Stimulated activated CD8-positive, alpha-beta memory T cell treated with anti-CD3 and anti-CD28 coated beads, Interleukin-7, amount 100 ng/mL, for 24 hours (primary cell): ENCODE measurements around the gene SLC45A2.
A peak's percentile ranks its signal among the peaks of the same experiment; 100 is the strongest.
"Not testable (repeated sequence)": the region's sequence is repeated elsewhere in the genome, so short reads cannot be mapped to it uniquely, and the experiment has no call there.

Experiments
- DNase-seq: peaks from one replicate; pipeline ENCODE4 v3.0.0-alpha.2; 2020; ENCODE audit warnings: low read depth

SLC45A2 gene

GRCh38 chr5:33966805-33967204 is 17.7 kb downstream of the SLC45A2 start:
- no peak for DNase-seq

- no peak for DNase-seq
These were observed 20.3 kb downstream of the SLC45A2 start for GRCh38 chr5:33964132-33964700.

GRCh38 chr5:33958176-33958575 is 26.3 kb downstream of the SLC45A2 start:
- DNase-seq = no peak

DNA sequence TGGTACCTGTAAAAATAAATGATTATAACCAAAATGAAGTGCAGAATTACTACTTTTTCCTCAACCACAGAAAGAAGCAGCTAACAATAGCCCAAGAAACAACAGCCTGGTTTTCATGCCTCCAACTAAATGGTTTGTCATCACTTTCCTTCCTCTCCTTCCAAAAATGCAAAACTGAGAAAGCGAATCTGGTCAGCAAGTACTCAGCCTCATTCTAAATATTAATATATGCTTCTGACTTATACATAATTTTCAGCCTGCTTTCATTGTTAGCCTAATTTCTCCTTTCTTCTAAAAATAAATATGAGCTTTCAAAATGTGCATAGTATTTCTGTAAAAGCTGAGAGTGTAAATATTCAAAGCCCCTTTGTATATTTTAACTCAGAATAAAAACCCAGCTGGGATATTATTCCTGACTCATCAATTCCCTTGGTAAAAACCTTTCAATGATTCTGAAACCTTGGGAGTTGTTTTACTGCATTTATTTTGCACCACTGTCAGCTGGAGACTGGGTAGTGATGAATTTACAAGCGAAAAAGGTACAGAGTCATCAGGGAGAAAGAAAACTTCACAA is 26.8 kb downstream of the SLC45A2 start:
- DNase-seq = no peak

- not testable (repeated sequence) for DNase-seq
These were observed 32.3 kb downstream of the SLC45A2 start for GRCh38 chr5:33952175-33952574.

GRCh38 chr5:33944543-33945132 is 39.9 kb downstream of the SLC45A2 start:
- DNase-seq = no peak

DNA sequence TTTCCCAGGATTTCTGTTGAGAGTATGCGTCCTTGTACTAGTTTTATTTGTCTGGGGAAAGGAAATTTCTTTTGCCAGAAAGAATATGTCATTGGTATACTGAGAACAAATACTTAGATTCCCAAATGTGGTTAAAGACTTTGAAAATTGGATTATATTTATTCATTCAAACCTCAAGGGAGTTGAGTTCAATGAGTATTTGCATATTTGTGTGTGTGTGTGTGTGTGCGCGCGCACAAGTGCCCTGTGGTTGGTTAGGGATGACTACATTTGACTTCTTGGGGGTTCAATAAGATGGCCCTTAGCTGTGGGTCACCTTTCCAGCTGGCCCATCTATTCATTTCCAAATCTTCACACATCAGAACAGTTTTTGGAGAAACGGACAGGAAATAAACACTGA is 43.4 kb downstream of the SLC45A2 start:
- no peak for DNase-seq

GRCh38 chr5:33939556-33940262 is 44.8 kb downstream of the SLC45A2 start:
- DNase-seq = no peak

- DNase-seq = no peak
These were observed 45.6 kb downstream of the SLC45A2 start for GRCh38 chr5:33938881-33939280.

DNA sequence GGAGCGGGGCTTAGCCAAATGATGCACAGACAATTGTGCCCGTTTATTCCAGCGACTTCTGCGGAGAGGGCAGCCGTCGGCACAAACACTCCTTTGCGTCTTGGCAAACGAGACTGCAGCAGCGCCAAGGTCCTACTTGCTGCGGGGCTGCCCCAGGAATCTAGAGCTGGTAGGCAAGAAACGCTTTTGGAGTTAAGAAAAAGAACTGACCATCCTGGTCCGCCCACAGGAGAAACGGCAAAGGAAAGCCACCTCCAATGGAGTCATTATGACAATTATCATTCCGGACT is 46.0 kb downstream of the SLC45A2 start:
- no peak for DNase-seq

DNA sequence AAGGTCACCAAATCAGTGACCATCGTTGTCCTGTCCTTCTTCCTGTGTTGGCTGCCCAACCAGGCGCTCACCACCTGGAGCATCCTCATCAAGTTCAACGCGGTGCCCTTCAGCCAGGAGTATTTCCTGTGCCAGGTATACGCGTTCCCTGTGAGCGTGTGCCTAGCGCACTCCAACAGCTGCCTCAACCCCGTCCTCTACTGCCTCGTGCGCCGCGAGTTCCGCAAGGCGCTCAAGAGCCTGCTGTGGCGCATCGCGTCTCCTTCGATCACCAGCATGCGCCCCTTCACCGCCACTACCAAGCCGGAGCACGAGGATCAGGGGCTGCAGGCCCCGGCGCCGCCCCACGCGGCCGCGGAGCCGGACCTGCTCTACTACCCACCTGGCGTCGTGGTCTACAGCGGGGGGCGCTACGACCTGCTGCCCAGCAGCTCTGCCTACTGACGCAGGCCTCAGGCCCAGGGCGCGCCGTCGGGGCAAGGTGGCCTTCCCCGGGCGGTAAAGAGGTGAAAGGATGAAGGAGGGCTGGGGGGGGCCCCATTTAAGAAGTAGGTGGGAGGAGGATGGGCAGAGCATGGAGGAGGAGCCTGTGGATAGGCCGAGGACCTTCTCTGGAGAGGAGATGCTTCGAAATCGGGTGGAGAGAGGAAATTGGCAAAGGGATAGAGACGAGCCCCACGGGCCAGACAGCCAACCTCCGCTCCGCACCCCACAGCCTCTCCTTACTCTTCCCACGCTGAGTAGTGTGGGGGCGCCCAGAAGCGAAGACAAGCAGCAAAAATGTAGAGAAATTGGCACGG is 46.6 kb downstream of the SLC45A2 start:
- no peak for DNase-seq

- DNase-seq = no peak
These were observed 47.3 kb downstream of the SLC45A2 start for GRCh38 chr5:33937017-33937706.

- DNase-seq = no peak
These were observed 48.0 kb downstream of the SLC45A2 start, which contains the start of gene RXFP3 for GRCh38 chr5:33936381-33937016. Gene RXFP3 (plus strand): TSS chr5:33936386. CDS start chr5:33936741, 355 bp downstream.

DNA sequence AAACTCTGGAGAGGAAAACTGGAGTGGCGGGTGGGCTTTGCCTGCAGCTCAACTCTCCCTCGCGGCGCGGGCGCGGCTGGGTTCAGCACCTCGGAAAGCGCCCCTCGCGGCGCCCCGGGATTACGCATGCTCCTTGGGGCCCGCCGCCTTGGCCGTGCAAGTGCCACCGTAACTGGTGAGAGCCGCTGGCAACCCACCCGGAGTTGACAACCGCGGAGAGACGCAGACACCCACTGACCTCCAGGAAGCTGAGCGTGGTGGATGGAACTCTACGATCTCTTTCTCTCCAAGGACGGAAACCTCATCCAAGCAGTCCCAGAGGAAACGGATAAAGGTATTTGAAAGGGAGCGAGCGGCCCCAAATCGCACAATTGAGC is 48.5 kb downstream of the SLC45A2 start:
- peak; percentile 18 for DNase-seq

DNA sequence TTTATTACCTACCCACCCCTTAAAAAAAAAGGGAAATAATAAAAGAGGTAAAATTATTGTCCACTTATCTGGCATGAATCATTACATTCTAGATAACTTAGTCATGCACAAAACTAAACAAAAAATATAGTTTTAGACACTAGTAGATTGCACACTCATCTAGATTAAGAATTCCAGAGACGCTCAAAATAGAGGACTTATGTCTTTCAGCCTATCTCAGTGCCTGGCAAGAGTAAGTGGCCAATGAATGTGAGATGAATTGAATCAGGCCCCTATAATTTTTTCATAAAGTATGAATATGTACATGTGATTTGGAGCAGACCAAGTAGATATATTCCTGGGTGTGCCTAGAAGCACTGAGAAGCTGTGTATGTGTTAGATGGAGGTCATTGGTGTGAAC is 50.3 kb downstream of the SLC45A2 start:
- DNase-seq = no peak

DNA sequence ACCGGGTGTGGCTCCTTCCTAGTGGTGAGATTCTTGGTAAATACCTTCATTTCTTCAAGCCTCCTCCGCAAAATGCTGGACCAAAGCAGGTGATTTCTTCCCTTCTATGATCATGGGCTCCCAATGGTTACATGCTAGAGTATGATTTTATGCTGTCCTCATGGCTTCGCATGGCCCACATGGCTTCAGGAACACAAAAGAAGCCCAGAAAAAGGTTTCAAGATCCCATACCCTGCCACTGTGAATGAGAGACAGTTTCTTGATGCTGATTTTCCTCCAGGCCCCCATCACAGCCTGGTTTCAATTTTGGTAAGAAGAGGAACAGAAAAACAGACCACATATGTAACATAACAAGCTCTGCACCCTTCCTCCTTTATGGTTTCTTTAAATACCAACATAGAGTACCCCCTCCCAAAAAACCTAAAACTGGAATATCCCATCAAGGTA is 50.7 kb downstream of the SLC45A2 start:
- no peak for DNase-seq

GRCh38 chr5:33931136-33931535 is 53.4 kb downstream of the SLC45A2 start:
- no peak for DNase-seq

DNA sequence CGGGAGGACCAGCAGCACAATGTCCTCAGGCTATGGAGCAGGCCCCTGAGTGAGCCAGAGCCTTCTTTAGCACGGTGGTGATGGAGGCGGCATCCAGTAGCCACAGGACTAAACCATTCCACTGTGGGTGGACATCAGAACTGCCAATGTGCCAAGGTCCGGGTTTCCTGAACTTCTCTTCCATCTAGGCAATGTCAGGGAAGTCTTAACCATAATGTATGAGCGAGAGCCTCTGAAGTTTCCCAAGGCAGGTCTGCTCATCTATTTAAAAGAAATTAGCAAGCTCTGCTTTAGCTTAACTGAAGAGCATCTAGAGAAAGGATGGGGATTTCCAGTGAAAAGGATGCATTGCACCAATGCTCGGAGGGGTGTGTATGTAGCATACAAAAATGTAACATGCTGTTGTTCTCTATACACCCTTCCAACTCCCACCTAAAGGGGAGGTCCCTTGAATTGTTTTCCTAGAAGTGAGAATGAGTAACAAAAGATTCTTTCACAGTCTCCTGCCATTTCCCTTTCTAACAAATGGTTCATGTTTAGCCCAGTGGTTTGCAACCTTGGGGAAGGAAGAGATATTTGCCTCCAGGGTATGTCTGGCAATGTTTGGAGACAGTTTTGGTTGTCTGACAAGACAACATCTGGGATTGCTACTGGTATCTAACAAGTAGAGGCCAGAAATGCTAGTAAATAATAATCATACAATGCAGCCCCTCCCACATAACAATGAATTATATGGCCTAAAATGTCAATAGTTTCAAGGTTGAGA is 54.4 kb downstream of the SLC45A2 start:
- DNase-seq = no peak

DNA sequence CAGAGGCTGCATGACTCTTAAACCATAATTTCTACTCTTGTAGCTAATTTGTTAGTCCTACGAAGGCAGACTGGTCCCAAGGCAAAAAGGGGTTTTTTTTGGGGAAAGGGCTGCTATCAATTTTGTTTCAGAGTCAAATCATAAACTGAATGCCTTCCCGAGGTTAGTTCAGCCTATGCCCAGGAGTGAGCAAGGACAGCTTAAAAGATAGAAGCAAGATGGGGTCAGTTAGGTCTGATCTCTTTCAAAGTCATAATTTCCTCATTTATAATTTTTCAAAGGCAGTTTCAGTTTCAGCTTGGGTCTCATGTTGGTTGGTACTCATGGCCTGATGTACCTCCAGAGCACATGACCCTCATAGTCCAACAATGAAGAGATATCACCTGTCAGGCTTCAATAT is 56.2 kb downstream of the SLC45A2 start:
- DNase-seq = no peak

DNA sequence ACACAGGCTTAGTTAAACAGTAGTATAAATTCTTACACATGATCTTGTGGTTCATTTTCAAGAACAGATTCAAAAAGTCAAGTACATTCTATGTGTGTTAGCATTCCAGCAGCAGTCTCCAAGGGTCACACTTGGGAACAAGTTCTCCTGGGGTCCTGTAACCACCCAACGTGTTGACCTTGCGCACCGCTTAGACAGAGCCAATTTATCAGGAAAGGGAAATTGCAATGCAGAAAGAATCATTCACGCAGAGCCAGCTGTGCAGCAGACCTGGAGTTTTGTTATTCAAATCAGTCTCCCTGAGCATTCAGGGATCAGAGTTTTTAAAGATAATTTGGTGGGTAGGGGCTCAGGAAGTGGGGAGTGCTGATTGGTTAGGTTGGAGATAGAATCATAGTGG is 56.8 kb downstream of the SLC45A2 start:
- no peak for DNase-seq

- no peak for DNase-seq
These were observed 59.2 kb downstream of the SLC45A2 start for GRCh38 chr5:33925278-33925677.
